Adrenal gland (tissue), 12 donors: Measurements from ENCODE around the gene SCAPER. TPM values are rescaled to one million over a fixed set of nuclear protein-coding genes. Genes with fewer than 3 reads are reported as not detected.

ENCODE experiments used
- DNase-seq, 7 donors: peaks; one replicate each; pipeline ENCODE4 v3.0.0-alpha.2; 2019 to 2020
- H3K27ac ChIP-seq, 5 donors: fragments of 200-600 bp; sonication (generic) in 4 of 5; 1 replicate in 3 of 5; 2 replicates in 2 of 5; pipeline versions ENCODE4 v1.5.1 to v1.8.0; 2016 to 2020; ENCODE audit warnings: mild to moderate bottlenecking in 1 of 5
- H3K27me3 ChIP-seq: fragments of 200-600 bp; 2 replicates; pipeline ENCODE4 v1.8.0; 2021
- H3K36me3 ChIP-seq, 2 donors: fragments of 200-600 bp; replicated peaks in 1 of 2; 1 replicate in 1 of 2; 2 replicates in 1 of 2; pipeline versions ENCODE4 v1.5.1 to v1.8.0; 2018 to 2022
- H3K4me1 ChIP-seq, 2 donors: fragments of 200-600 bp; replicated peaks in 1 of 2; 1 replicate in 1 of 2; 2 replicates in 1 of 2; pipeline versions ENCODE4 v1.5.1 to v1.8.0; 2018 to 2021
- H3K4me3 ChIP-seq, 4 donors: fragments of 200-600 bp; sonication (generic) in 3 of 4; one replicate each; pipeline ENCODE4 v1.5.1; 2016 to 2018
- H3K9me3 ChIP-seq, 3 donors: fragments of 200-600 bp; sonication (generic) in 1 of 3; replicated peaks in 1 of 3; 1 replicate in 2 of 3; 2 replicates in 1 of 3; pipeline versions ENCODE4 v1.5.1 to v1.8.0; 2016 to 2021
- CTCF ChIP-seq, 6 experiments: fragments of 450-650 bp in 4 of 6; fragments of 200-600 bp in 2 of 6; sonication (generic) in 1 of 6; IDR thresholded peaks; 1 replicate in 5 of 6; 2 replicates in 1 of 6; pipeline versions ENCODE4 v1.5.1 to v1.8.0; 2016 to 2021; ENCODE audit warnings: antibody characterized with exemption in 6 of 6, mild to moderate bottlenecking in 2 of 6, moderate library complexity in 1 of 6
- POLR2A ChIP-seq, 2 donors: fragments of 450-650 bp; IDR thresholded peaks; one replicate each; pipeline ENCODE4 v1.6.1; 2017; ENCODE audit warnings: antibody characterized with exemption in 2 of 2, mild to moderate bottlenecking in 2 of 2, moderate library complexity in 1 of 2
- WGBS, 4 donors: extraction: QIAGEN DNeasy Blood & Tissue Kit in 2 of 4; methylation state at CpG; one replicate each; pipeline versions ENCODE4 v1.1.5 to v1.1.7; 2013 to 2017; 5-methylcytosine and 5-hydroxymethylcytosine counted together
- intact Hi-C, 2 donors: fragments of 100-400 bp; cut with DNase I; formaldehyde crosslinking; loops; one replicate each; pipeline versions ENCODE4 v1.14.1 to v1.15.0; 2022 to 2023
- polyA plus RNA-seq, 3 donors: library from polyadenylated mRNA; stranded (reverse); fragments of 200-250 nt in 2 of 3; fragments of 350-450 nt in 1 of 3; fragmentation: Illumina TruSeq in 1 of 3; extraction: RNeasy Lipid Tissue Mini Kit (QIAGEN cat#74804) in 1 of 3; gene quantifications; one replicate each; pipeline ENCODE4 v1.2.3, GENCODE V29; 2013 to 2014
- total RNA-seq, 9 donors: library from RNA; depleted of rRNA in 4 of 9; stranded (reverse); fragments of >200 nt in 4 of 9; fragments of 120-200 nt in 1 of 9; fragmentation: NEBNext Ultra II Directional in 1 of 9; extraction: Animal tissue kit (Norgen Biotek cat#: 25700) in 1 of 9; gene quantifications; one replicate each; pipeline versions ENCODE4 v1.1.0 to v1.2.4, GENCODE V29; 2013 to 2023
- donor health status: healthy with polysubstance abuse.
- donor health status: Bipolar disorder and iron deficiency.
- donor health status: DM: yes; HTN: yes; CAD: no.
- donor health status: DM: no; HTN: no; CAD: no.
- donor health status: DM: no; HTN: no; CAD: no.
- donor health status: DM: yes; HTN: yes; CAD: no.

SCAPER gene
- total and polyA plus RNA-seq, 12 donors, result 3.9 to 95.3 (median 24.1) TPM

DNA sequence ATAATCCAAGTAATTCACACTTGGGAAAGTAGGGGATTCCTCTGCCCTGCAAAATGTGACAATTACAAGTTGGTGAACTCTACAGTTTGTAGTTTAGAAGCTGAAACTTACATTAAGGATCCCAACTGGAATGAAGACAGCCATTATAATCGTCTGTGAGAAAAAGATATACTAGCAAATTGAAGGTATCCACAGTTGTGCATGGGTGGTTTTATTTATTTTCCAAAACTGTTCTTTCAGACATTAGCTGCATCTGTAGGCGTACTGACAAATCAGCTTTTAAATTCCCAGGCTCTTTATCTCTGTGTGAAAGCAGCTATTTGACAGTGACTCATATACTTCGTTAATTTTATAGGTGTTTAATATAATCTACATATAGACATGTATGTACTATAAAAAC, 581.1 kb downstream of the SCAPER start:
- Histone ChIP-seq H3K27me3 (peaks cover 13% of the 10 kb centered on the region), H3K9me3 (no peaks in the 10 kb centered on the region), H3K4me1 (no peaks in the 10 kb centered on the region), H3K27ac (no peak overlapping the region), H3K4me3 (no peak overlapping the region), H3K36me3 (no peaks in the 10 kb centered on the region)
- TF ChIP-seq CTCF (IDR thresholded peaks at IDR 0.05) (no peak), POLR2A (IDR thresholded peaks at IDR 0.05) (no peak)
- DNase-seq, result no peak
- intact Hi-C loops, result no loop called here
- 58 to 78% (median 68%) methylated on average over 3 of the region's 3 CpGs for WGBS, 4 donors

- Histone ChIP-seq H3K4me3 (no peak overlapping the region), H3K27me3 (peaks cover 9% of the 10 kb centered on the region), H3K4me1 (no peaks in the 10 kb centered on the region), H3K36me3 (no peaks in the 10 kb centered on the region), H3K27ac (no peak overlapping the region), H3K9me3 (no peaks in the 10 kb centered on the region)
- TF ChIP-seq CTCF (IDR thresholded peaks at IDR 0.05) (no peak), POLR2A (IDR thresholded peaks at IDR 0.05) (no peak)
- 39 to 52% (median 46%) methylated on average over 5 of the region's 5 CpGs for WGBS, 4 donors
- intact Hi-C loops, result no loop called here
- DNase-seq, result no peak
Observed at GRCh38 chr15:76321602-76322001, 583.5 kb downstream of the SCAPER start.

DNA sequence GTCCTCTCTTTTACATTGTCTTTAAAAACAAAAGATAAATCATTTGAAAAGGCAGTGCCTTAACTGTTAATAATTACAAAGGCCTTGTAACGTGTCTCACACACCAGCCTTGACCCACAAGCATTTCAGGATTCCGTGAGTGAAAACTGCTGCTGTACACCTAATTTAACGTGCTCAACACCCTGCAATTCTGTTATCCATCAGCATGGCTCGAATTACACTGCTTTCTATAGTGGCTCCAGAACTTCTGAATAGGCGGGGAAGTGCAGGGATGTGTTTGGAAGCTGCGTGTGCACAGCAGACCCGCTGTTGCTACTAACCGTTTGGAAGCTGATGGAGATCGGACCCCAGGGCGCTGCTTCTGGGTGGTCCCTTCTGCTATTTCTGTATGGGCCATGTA, 584.0 kb downstream of the SCAPER start:
- Histone ChIP-seq H3K27ac (no peak overlapping the region), H3K9me3 (no peaks in the 10 kb centered on the region), H3K4me3 (no peak overlapping the region), H3K4me1 (no peaks in the 10 kb centered on the region), H3K36me3 (no peaks in the 10 kb centered on the region), H3K27me3 (peaks cover 5% of the 10 kb centered on the region)
- TF ChIP-seq CTCF (IDR thresholded peaks at IDR 0.05) (no peak), POLR2A (IDR thresholded peaks at IDR 0.05) (no peak)
- DNase-seq, result no peak
- WGBS, 4 donors, result 58 to 73% (median 67%) methylated on average over 10 of the region's 10 CpGs
- intact Hi-C loops, result no loop called here

GRCh38 chr15:76320012-76320411, 585.1 kb downstream of the SCAPER start:
- Histone ChIP-seq H3K9me3 (no peaks in the 10 kb centered on the region), H3K4me3 (no peak overlapping the region), H3K27me3 (no peaks in the 10 kb centered on the region), H3K36me3 (no peaks in the 10 kb centered on the region), H3K27ac (no peak overlapping the region), H3K4me1 (no peaks in the 10 kb centered on the region)
- WGBS, 4 donors, result 86 to 92% (median 91%) methylated on average over 6 of the region's 6 CpGs
- DNase-seq, result no peak
- intact Hi-C loops, result no loop called here
- TF ChIP-seq POLR2A (IDR thresholded peaks at IDR 0.05) (no peak), CTCF (IDR thresholded peaks at IDR 0.05) (no peak)
